Keratinocyte (primary cell): Measurements from ENCODE around the gene USP19. TPM values are rescaled to one million over a fixed set of nuclear protein-coding genes. Genes with fewer than 3 reads are reported as not detected.

Experiments used
- DNase-seq: peaks from one replicate; pipeline ENCODE4 v3.0.0-alpha.2; 2011; ENCODE audit warnings: low read depth, missing footprints, low spot score
- FAIRE-seq: peaks from 2 replicates; lab custom pipeline; 2011; peaks lifted over from hg19 to GRCh38; lab: Jason Lieb, UNC
- H2AFZ ChIP-seq: 2 replicates; pipeline ENCODE4 v1.6.0; 2012; ENCODE audit warnings: low read length, control low read depth, inconsistent platforms; ENCODE audit not compliant: control insufficient read depth
- H3K27ac ChIP-seq: 2 replicates; pipeline ENCODE4 v1.5.1; 2011; ENCODE audit warnings: low read length; ENCODE audit not compliant: control insufficient read depth, insufficient read depth
- H3K27me3 ChIP-seq: 3 replicates; pipeline ENCODE4 v1.6.0; 2011; ENCODE audit warnings: low read length; ENCODE audit not compliant: control insufficient read depth, insufficient read depth; ENCODE audit errors: extremely low read depth
- H3K36me3 ChIP-seq, 2 experiments: 2 replicates in 1 of 2; 3 replicates in 1 of 2; pipeline ENCODE4 v1.5.1; 2011; ENCODE audit warnings: low read length in 2 of 2, mild to moderate bottlenecking in 1 of 2; ENCODE audit not compliant: control insufficient read depth in 2 of 2, insufficient read depth in 2 of 2; ENCODE audit errors: extremely low read depth in 1 of 2
- H3K4me1 ChIP-seq: 3 replicates; pipeline ENCODE4 v1.5.1; 2011; ENCODE audit warnings: low read length; ENCODE audit not compliant: control insufficient read depth, insufficient read depth; ENCODE audit errors: extremely low read depth
- H3K4me2 ChIP-seq: 3 replicates; pipeline ENCODE4 v1.6.0; 2011; ENCODE audit warnings: low read depth, low read length; ENCODE audit not compliant: control insufficient read depth, insufficient read depth; ENCODE audit errors: extremely low read depth
- H3K4me3 ChIP-seq, 3 experiments: fragments of 200-600 bp in 1 of 3; sonication (generic) in 1 of 3; 2 replicates in 2 of 3; 3 replicates in 1 of 3; pipeline ENCODE4 v1.5.1; 2011 to 2016; ENCODE audit warnings: low read length in 3 of 3, mild to moderate bottlenecking in 3 of 3, control low read depth in 2 of 3, inconsistent platforms in 1 of 3, low read depth in 1 of 3, mixed read lengths in 1 of 3, mixed run types in 1 of 3, moderate library complexity in 1 of 3; ENCODE audit not compliant: control insufficient read depth in 2 of 3, insufficient read depth in 2 of 3; ENCODE audit errors: extremely low read depth in 1 of 3
- H3K79me2 ChIP-seq: 2 replicates; pipeline ENCODE4 v1.6.0; 2012; ENCODE audit warnings: low read length; ENCODE audit not compliant: control insufficient read depth, insufficient read depth
- H3K9ac ChIP-seq: 3 replicates; pipeline ENCODE4 v1.6.0; 2011; ENCODE audit warnings: low read length; ENCODE audit not compliant: control insufficient read depth, insufficient read depth; ENCODE audit errors: extremely low read depth
- H3K9me1 ChIP-seq: 3 replicates; pipeline ENCODE4 v1.6.0; 2011; ENCODE audit warnings: low read length; ENCODE audit not compliant: control insufficient read depth, insufficient read depth; ENCODE audit errors: extremely low read depth
- H3K9me3 ChIP-seq: 2 replicates; pipeline ENCODE4 v1.5.1; 2012; ENCODE audit warnings: low read depth, low read length; ENCODE audit not compliant: control insufficient read depth
- H4K20me1 ChIP-seq: 3 replicates; pipeline ENCODE4 v1.6.0; 2011; ENCODE audit warnings: low read length; ENCODE audit not compliant: control insufficient read depth, insufficient read depth; ENCODE audit errors: extremely low read depth
- EZH2 ChIP-seq: IDR thresholded peaks from one replicate; pipeline ENCODE4 v1.6.1; 2012; ENCODE audit warnings: inconsistent platforms, mild to moderate bottlenecking, low read length, moderate library complexity
- dilution Hi-C: fragments of 300-500 bp; cut with MboI; formaldehyde crosslinking; loops from one replicate; pipeline ENCODE4 v1.7.0; 2020; ENCODE audit warnings: low sequenced_read_pairs; ENCODE audit not compliant: extremely low pct_ligation_motif_present
- polyA plus RNA-seq, 5 experiments: library from polyadenylated mRNA; depleted of rRNA in 3 of 5; stranded (reverse) in 3 of 5; stranded (forward) in 1 of 5; unstranded in 1 of 5; fragments of >200 nt; gene quantifications; 1 replicate in 1 of 5; 2 replicates in 3 of 5; 3 replicates in 1 of 5; pipeline versions ENCODE4 v1.2.1 to v1.2.3, GENCODE V29; 2011 to 2012; ENCODE audit warnings: missing spikeins in 2 of 5, low read depth in 1 of 5, low replicate concordance in 1 of 5
- TF ChIP-seq, protein P1 (sequence below), 3 experiments: IDR thresholded peaks in 1 of 3; conservative IDR thresholded peaks in 1 of 3; optimal IDR thresholded peaks in 1 of 3; 2 replicates in 2 of 3; 3 replicates in 1 of 3; pipeline versions ENCODE3 to v1.5.1; 2011; ENCODE audit warnings: low read length in 3 of 3, mild to moderate bottlenecking in 3 of 3, moderate library complexity in 2 of 3, control low read depth in 1 of 3, inconsistent platforms in 1 of 3; ENCODE audit not compliant: insufficient read depth in 2 of 3; ENCODE audit errors: extremely low read depth in 1 of 3

Gene USP19
- polyA plus RNA-seq, 1 donor (not counting 4 experiments of a cell fraction or from before 2014, with no cell fraction given), result 23.1 TPM

DNA sequence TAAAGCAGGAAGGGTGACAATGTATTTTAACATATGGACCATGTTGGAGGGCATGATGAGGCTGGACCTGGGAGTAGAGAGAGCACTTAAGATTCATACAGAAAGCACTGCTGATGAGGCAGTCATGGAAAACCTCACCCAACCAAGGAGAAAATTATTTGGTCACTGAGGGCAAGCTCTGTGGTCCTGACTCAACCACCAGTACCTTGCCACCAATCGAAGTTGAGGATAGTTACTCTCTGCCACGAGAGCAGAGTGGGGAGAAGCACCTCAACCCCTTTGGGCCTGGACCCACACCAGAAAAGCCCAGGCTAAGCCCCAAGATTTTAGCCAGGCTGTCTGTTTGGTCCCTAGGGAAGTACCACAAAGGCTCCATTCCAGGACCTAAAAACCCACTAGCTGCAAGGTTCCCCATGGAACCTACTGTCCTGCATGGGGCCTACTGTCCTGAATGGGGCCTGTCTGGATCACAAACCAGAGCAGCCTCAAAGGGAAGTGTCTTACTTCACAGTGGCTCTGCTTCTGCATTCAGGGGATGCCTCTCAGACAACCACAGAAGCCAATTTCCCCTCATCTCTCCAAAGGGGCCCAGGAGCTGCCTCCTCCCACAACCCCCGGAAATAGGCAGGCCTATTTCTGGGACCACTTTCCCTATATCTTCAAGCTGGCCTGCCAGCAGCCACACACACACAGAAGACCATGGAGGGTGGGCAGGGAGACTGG is 41.3 kb upstream of the USP19 start:
- dilution Hi-C loops, result no loop called here
- peaks cover 29% of the 10 kb centered on the region for H3K79me2 ChIP-seq
- no peak overlapping the region for H3K27ac ChIP-seq
- TF ChIP-seq EZH2, result no peak
- TF ChIP-seq, protein P1, sequence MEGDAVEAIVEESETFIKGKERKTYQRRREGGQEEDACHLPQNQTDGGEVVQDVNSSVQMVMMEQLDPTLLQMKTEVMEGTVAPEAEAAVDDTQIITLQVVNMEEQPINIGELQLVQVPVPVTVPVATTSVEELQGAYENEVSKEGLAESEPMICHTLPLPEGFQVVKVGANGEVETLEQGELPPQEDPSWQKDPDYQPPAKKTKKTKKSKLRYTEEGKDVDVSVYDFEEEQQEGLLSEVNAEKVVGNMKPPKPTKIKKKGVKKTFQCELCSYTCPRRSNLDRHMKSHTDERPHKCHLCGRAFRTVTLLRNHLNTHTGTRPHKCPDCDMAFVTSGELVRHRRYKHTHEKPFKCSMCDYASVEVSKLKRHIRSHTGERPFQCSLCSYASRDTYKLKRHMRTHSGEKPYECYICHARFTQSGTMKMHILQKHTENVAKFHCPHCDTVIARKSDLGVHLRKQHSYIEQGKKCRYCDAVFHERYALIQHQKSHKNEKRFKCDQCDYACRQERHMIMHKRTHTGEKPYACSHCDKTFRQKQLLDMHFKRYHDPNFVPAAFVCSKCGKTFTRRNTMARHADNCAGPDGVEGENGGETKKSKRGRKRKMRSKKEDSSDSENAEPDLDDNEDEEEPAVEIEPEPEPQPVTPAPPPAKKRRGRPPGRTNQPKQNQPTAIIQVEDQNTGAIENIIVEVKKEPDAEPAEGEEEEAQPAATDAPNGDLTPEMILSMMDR (optimal IDR thresholded peaks at IDR 0.05 in 1 of 3, IDR thresholded peaks at IDR 0.05 in 1 of 3, conservative IDR thresholded peaks at IDR 0.05 in 1 of 3; ENCODE audit: extremely low read depth in 1 of 3, insufficient read depth in 2 of 3, low read length in 3 of 3), result no peak
- H2AFZ ChIP-seq, result no peak overlapping the region
- no peak overlapping the region for H3K4me2 ChIP-seq
- peaks cover 12 to 20% of the 10 kb centered on the region in 2 experiments for H3K36me3 ChIP-seq
- no peaks in the 10 kb centered on the region for H3K9me1 ChIP-seq
- FAIRE-seq (no peak), DNase-seq (no peak)
- no peak overlapping the region for H3K9ac ChIP-seq
- H3K27me3 ChIP-seq, result no peaks in the 10 kb centered on the region
- H3K9me3 ChIP-seq, result no peaks in the 10 kb centered on the region
- no peaks in the 10 kb centered on the region for H4K20me1 ChIP-seq
- H3K4me1 ChIP-seq, result peaks cover 13% of the 10 kb centered on the region
- no peak overlapping the region for H3K4me3 ChIP-seq

DNA sequence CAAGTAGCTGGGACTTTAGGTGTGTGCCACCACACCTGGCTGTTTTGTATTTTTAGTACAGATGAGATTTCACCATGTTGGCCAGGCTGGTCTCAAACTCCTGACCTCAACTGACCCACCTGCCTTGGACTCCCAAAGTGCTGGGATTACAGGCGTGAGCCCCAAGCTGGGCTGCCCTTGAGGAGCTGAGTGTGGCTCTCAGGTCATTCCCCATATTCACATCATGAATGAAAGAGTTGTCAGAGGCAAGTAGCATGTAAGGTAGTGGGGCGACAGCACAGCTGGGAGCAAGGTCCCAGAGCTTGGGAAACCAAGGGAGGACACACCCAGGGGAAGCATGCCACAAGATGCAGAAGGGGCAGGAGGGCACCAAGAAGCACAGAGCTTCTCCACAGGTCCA is 40.6 kb upstream of the USP19 start:
- dilution Hi-C loops, result no loop called here
- Histone ChIP-seq H3K4me3 (no peak overlapping the region), H3K4me2 (no peak overlapping the region), H4K20me1 (no peaks in the 10 kb centered on the region), H3K36me3 (peaks cover 12 to 20% of the 10 kb centered on the region in 2 experiments), H3K9me3 (no peaks in the 10 kb centered on the region), H3K4me1 (peaks cover 8% of the 10 kb centered on the region), H3K9me1 (no peaks in the 10 kb centered on the region), H2AFZ (no peak overlapping the region), H3K9ac (no peak overlapping the region), H3K27me3 (no peaks in the 10 kb centered on the region), H3K79me2 (peaks cover 29% of the 10 kb centered on the region), H3K27ac (no peak overlapping the region)
- FAIRE-seq (no peak), DNase-seq (no peak)
- TF ChIP-seq, protein P1 (optimal IDR thresholded peaks at IDR 0.05 in 1 of 3, IDR thresholded peaks at IDR 0.05 in 1 of 3, conservative IDR thresholded peaks at IDR 0.05 in 1 of 3; ENCODE audit: extremely low read depth in 1 of 3, insufficient read depth in 2 of 3, low read length in 3 of 3), result no peak
- no peak for TF ChIP-seq EZH2
